ENCODE measurements around the gene MBL2.

Gene MBL2

GRCh38 chr10:52805414-52806285 lies 33.1 kb upstream of the MBL2 start:
- TF ChIP-seq, protein P1, sequence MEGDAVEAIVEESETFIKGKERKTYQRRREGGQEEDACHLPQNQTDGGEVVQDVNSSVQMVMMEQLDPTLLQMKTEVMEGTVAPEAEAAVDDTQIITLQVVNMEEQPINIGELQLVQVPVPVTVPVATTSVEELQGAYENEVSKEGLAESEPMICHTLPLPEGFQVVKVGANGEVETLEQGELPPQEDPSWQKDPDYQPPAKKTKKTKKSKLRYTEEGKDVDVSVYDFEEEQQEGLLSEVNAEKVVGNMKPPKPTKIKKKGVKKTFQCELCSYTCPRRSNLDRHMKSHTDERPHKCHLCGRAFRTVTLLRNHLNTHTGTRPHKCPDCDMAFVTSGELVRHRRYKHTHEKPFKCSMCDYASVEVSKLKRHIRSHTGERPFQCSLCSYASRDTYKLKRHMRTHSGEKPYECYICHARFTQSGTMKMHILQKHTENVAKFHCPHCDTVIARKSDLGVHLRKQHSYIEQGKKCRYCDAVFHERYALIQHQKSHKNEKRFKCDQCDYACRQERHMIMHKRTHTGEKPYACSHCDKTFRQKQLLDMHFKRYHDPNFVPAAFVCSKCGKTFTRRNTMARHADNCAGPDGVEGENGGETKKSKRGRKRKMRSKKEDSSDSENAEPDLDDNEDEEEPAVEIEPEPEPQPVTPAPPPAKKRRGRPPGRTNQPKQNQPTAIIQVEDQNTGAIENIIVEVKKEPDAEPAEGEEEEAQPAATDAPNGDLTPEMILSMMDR (IDR thresholded peaks at IDR 0.05; ENCODE audit: low read depth, low read length): no peak
- DNase-seq (ENCODE audit: extremely low read depth, low read depth): no peak

- TF ChIP-seq, protein P1 (IDR thresholded peaks at IDR 0.05; ENCODE audit: low read depth, low read length): no peak
- no peak for DNase-seq (ENCODE audit: extremely low read depth, low read depth)
Measured at GRCh38 chr10:52801947-52802346, 29.4 kb upstream of the MBL2 start.

- TF ChIP-seq, protein P1 (IDR thresholded peaks at IDR 0.05; ENCODE audit: low read depth, low read length): no peak
- no peak for DNase-seq (ENCODE audit: extremely low read depth, low read depth)
Measured at GRCh38 chr10:52786098-52786497, 13.5 kb upstream of the MBL2 start.

DNA sequence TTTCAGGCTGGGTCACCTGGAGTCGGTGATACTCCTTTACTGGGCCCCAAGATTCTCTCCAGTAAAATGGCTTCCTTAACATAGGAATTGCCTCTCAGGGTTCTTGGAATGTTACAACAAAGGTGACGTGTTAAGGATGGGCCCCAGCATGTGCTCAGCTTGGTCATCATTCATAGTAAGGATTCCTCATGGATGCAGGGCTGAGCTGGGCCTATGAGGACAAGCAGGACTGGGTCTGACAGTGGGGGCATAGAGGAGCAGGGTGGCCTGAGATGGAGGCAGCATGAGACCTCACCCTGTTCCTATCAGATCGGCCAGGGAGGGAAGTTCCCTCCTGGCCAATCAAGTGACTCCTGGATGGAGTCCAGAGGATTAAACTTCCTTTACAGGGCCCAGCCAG lies 12.8 kb upstream of the MBL2 start:
- TF ChIP-seq, protein P1 (IDR thresholded peaks at IDR 0.05; ENCODE audit: low read depth, low read length): no peak
- no peak for DNase-seq (ENCODE audit: extremely low read depth, low read depth)

DNA sequence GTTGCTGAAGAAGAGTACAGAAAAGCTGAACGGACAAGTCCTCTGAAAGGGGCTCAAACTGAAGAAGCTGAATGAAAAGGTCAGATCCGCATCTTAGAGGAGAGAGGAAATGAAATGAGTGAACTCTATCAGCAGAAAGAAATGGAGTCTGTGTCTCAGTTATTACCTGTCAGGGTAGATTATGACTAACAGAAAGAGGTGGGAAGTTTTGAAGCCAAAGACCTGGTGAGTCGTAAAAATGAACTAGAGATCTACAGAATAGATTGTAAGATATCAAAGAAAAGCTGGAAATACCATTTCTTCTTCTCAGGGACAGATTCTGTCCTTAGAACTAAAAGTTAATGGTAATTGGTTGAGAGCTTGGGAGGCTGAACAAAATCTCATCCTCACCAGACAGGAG lies 11.1 kb upstream of the MBL2 start:
- TF ChIP-seq, protein P1 (IDR thresholded peaks at IDR 0.05; ENCODE audit: low read depth, low read length): no peak
- no peak for DNase-seq (ENCODE audit: extremely low read depth, low read depth)

- no peak for DNase-seq (ENCODE audit: extremely low read depth, low read depth)
- TF ChIP-seq, protein P1 (IDR thresholded peaks at IDR 0.05; ENCODE audit: low read depth, low read length): no peak
Measured at GRCh38 chr10:52782554-52782953, 10.0 kb upstream of the MBL2 start.

GRCh38 chr10:52780391-52781155 lies 8.0 kb upstream of the MBL2 start:
- TF ChIP-seq, protein P1 (IDR thresholded peaks at IDR 0.05; ENCODE audit: low read depth, low read length): no peak
- no peak for DNase-seq (ENCODE audit: extremely low read depth, low read depth)

All from AG09319 (cell line).